Measurements from ENCODE around the gene LRRC14B. TPM values are rescaled to one million over a fixed set of nuclear protein-coding genes. Genes with fewer than 3 reads are reported as not detected.

LRRC14B gene
- total RNA-seq, 6 experiments from 2014 or later, result not detected

DNA sequence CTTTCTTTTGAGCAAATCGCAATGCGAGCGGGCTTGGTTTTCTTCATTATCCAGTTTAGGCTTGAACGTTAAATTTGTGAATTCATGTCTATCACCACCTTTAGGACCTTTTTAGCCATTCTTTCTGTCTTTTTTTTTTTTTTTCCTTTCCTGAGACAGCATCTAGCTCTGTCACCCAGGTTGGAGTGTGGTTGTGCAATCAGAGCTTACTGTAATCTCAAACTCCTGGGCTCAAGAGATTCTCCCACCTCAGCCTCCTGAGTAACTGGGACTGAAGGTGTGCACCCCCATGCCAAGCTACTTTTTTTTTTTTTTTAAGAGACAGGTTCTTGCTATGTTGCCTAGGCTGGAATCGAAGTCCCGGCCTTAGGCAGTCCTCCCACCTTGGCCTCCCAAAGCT is 39.2 kb upstream of the LRRC14B start:
- Histone ChIP-seq H3K4me3 (no peak overlapping the region), H3K4me1 (no peaks in the 10 kb centered on the region), H3K27ac (no peak overlapping the region), H3K36me3 (no peaks in the 10 kb centered on the region), H3K27me3 (no peaks in the 10 kb centered on the region), H3K9me3 (no peaks in the 10 kb centered on the region)
- WGBS (ENCODE audit: insufficient coverage, low coverage, low lambda C conversion rate, missing lambda C conversion rate), result 93% methylated on average over 6 of the region's 6 CpGs
- intact Hi-C loops (cut with DNase I), result no loop called here
- TF ChIP-seq, protein P1, sequence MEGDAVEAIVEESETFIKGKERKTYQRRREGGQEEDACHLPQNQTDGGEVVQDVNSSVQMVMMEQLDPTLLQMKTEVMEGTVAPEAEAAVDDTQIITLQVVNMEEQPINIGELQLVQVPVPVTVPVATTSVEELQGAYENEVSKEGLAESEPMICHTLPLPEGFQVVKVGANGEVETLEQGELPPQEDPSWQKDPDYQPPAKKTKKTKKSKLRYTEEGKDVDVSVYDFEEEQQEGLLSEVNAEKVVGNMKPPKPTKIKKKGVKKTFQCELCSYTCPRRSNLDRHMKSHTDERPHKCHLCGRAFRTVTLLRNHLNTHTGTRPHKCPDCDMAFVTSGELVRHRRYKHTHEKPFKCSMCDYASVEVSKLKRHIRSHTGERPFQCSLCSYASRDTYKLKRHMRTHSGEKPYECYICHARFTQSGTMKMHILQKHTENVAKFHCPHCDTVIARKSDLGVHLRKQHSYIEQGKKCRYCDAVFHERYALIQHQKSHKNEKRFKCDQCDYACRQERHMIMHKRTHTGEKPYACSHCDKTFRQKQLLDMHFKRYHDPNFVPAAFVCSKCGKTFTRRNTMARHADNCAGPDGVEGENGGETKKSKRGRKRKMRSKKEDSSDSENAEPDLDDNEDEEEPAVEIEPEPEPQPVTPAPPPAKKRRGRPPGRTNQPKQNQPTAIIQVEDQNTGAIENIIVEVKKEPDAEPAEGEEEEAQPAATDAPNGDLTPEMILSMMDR (IDR thresholded peaks at IDR 0.05), result no peak
- TF ChIP-seq POLR2A (IDR thresholded peaks at IDR 0.05), result no peak
- no peak for DNase-seq
- no peak for ATAC-seq

DNA sequence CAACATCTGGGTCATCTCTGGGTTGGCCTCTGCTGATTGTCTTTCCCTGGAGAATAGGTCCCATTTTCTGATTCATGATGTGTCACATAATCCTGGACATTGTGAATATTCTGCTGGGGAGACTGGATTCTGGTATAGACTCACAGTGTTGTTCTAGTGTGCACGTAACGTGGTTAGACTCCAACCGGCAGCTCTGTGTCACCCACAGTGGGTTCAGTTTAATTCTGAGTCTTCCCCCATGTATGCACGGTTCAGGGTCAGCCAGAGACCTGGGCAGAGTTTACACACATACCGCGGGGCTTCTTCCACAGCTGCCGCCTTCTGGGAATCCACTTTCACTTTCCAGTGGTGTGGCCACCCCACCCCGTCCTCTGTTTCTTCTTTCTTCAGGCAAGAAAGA is 38.0 kb upstream of the LRRC14B start:
- TF ChIP-seq, protein P1 (IDR thresholded peaks at IDR 0.05), result no peak
- TF ChIP-seq POLR2A (IDR thresholded peaks at IDR 0.05), result no peak
- H3K27me3 ChIP-seq, result no peaks in the 10 kb centered on the region
- H3K4me3 ChIP-seq, result no peak overlapping the region
- intact Hi-C loops (cut with DNase I), result no loop called here
- H3K27ac ChIP-seq, result no peak overlapping the region
- no peak for DNase-seq
- no peaks in the 10 kb centered on the region for H3K36me3 ChIP-seq
- no peaks in the 10 kb centered on the region for H3K9me3 ChIP-seq
- H3K4me1 ChIP-seq, result no peaks in the 10 kb centered on the region
- ATAC-seq, result no peak
- 65% methylated on average over 6 of the region's 8 CpGs for WGBS (ENCODE audit: insufficient coverage, low coverage, low lambda C conversion rate, missing lambda C conversion rate)

DNA sequence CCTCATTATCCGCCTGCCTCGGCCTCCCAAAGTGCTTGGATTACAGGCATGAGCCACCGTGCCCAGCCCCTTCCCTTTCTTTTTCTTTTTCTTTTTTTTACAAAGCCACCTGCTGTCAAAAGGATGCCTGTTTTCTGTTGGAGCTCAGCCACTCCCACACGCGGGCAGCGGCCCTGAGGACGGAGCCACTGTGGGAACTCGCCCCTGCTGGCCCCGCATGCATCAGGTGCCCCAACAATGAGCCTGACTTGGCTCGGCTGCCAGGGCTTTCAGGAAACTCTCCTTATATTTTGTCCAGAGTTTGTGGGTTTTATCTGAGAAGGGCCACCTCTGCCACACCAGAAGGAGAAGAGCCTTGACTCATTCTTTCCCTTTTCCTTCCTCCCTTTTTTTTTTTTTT is 37.1 kb upstream of the LRRC14B start:
- no peaks in the 10 kb centered on the region for H3K4me1 ChIP-seq
- TF ChIP-seq POLR2A (IDR thresholded peaks at IDR 0.05), result no peak
- TF ChIP-seq, protein P1 (IDR thresholded peaks at IDR 0.05), result no peak
- no peaks in the 10 kb centered on the region for H3K36me3 ChIP-seq
- H3K4me3 ChIP-seq, result no peak overlapping the region
- ATAC-seq (no peak), DNase-seq (no peak)
- H3K27ac ChIP-seq, result no peak overlapping the region
- no peaks in the 10 kb centered on the region for H3K27me3 ChIP-seq
- 76% methylated on average over 7 of the region's 10 CpGs for WGBS (ENCODE audit: insufficient coverage, low coverage, low lambda C conversion rate, missing lambda C conversion rate)
- no peaks in the 10 kb centered on the region for H3K9me3 ChIP-seq
- intact Hi-C loops (cut with DNase I), result no loop called here

DNA sequence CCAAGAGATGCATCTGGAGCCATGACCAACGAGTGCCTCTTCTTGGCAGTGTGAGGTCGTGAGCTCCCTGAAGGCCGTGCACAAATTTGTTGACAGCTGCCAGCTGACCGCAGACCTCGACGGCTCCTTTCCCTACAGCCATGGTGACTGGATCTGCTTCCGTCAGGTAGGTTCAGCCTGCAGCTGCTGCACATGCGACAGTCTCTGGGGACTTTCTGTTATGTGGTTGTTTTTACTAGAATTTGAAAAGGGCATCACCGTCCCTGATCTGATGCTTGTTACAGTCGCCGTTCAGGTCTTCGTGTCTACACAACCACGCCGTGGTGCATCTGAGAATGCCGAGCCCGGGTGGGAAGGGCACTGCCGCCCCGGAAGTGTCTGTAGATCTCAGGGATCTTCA is 36.5 kb upstream of the LRRC14B start:
- Histone ChIP-seq H3K4me3 (no peak overlapping the region), H3K27me3 (no peaks in the 10 kb centered on the region), H3K36me3 (no peaks in the 10 kb centered on the region), H3K4me1 (no peaks in the 10 kb centered on the region), H3K27ac (no peak overlapping the region), H3K9me3 (no peaks in the 10 kb centered on the region)
- intact Hi-C loops (cut with DNase I), result no loop called here
- no peak for ATAC-seq
- TF ChIP-seq, protein P1 (IDR thresholded peaks at IDR 0.05), result no peak
- TF ChIP-seq POLR2A (IDR thresholded peaks at IDR 0.05), result no peak
- DNase-seq, result no peak
- 53% methylated on average over 5 of the region's 18 CpGs for WGBS (ENCODE audit: insufficient coverage, low coverage, low lambda C conversion rate, missing lambda C conversion rate)

Data from right lobe of liver (tissue), 6 donors.